Skin of body (tissue), 2 donors: ENCODE data around the gene FGF18. TPM values are rescaled to one million over a fixed set of nuclear protein-coding genes. Genes with fewer than 3 reads are reported as not detected.

Experiments
- DNase-seq: peaks from one replicate; lab custom pipeline; 2025; lab: John Stamatoyannopoulos, UW
- total RNA-seq: library from RNA; depleted of rRNA; stranded (reverse); fragments of >200 nt; gene quantifications from one replicate; pipeline ENCODE4 v1.2.3, GENCODE V29; 2014

FGF18 gene
- total RNA-seq, 1 donor from 2014 or later, result 5.5 TPM

DNA sequence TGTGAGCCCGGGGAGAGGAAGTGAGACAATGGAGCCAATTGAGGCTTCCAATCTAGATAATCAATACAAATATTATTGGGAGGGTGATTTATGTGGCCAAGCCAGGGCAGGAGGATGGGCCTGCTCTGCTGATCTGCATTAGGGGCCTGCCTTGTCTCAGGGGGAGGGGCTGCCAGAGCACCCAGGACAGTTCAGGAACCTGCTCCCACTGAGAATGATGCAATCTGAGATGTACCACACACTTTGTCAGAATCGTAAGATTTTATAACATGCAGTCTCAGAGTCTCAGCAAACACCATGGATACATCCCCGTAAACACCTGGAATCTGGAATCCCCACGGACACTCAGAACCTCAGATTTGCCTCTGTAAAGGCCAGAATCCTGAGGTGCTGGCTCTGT lies 19.3 kb downstream of the FGF18 start:
- DNase-seq, result no peak

GRCh38 chr5:171441246-171441791 lies 21.9 kb downstream of the FGF18 start:
- DNase-seq, result no peak

- no peak for DNase-seq
Observed at GRCh38 chr5:171442287-171443042, 23.0 kb downstream of the FGF18 start.

DNA sequence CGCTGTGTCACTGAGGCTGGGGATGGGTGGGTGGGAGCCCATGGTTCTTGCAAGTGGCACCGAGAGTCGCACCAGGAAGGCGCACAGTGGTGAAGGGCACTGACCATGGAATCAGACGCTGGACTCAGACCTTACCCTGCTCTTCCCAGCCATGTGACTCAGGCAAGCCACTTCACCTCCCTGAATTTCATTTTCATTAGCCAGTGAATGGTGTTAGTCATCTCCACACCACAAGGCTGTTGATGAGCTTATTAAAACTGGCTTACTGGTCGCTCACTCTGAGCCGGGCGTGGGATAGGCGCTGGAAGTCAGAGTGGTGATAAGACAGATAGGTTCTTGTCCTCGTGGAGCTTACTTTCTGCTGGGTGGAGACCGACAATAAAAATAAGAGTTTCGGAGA lies 25.1 kb downstream of the FGF18 start:
- DNase-seq, result no peak

GRCh38 chr5:171445644-171446516 lies 26.4 kb downstream of the FGF18 start:
- peak; percentile 50 for DNase-seq

- no peak for DNase-seq
Observed at GRCh38 chr5:171447226-171447625, 27.8 kb downstream of the FGF18 start.

DNA sequence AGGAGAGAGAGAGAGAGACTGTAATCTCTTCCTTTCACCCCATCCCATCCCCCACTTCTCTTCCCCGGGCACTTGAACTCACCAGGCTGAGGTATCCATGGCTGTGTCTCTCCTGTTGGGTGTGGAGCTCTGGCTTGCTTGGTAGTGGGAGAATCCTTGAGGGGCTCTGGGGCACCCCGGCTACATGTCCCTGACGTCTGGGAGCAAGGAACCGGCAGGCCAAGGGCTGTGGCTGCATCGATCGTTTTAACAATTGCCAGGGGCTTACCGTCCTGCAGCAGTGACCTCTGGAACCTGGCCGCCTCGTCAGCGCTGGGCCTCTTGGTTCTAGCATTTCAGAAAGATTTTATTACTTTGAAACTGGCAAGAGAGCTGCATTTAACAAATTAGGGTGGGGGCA lies 30.0 kb downstream of the FGF18 start:
- no peak for DNase-seq

GRCh38 chr5:171450423-171451331 lies 31.2 kb downstream of the FGF18 start:
- no peak for DNase-seq

DNA sequence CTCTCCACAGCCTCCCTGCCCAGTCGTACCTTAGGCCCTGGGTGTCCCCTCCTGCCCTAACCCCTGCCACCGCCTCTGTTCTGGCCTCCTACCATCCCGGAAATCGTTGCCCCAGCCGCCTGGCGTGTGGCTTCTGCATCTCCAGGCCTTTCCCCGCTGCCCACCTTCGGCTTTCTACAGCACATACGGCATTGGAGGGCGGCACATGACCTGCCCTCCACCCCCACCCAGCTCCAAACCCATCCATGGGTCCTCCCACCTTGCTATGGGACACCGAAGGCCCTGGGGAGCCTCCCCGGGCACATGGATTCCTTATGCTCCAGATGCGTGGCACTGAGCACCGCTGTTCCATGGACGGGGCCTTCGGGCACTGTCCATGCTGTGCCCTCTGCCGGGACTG lies 32.0 kb downstream of the FGF18 start:
- no peak for DNase-seq

- DNase-seq, result no peak
Observed at GRCh38 chr5:171453056-171453725, 33.7 kb downstream of the FGF18 start.

- no peak for DNase-seq
Observed at GRCh38 chr5:171453988-171454387, 34.5 kb downstream of the FGF18 start.

- DNase-seq, result no peak
Observed at GRCh38 chr5:171454549-171454948, 35.1 kb downstream of the FGF18 start.

DNA sequence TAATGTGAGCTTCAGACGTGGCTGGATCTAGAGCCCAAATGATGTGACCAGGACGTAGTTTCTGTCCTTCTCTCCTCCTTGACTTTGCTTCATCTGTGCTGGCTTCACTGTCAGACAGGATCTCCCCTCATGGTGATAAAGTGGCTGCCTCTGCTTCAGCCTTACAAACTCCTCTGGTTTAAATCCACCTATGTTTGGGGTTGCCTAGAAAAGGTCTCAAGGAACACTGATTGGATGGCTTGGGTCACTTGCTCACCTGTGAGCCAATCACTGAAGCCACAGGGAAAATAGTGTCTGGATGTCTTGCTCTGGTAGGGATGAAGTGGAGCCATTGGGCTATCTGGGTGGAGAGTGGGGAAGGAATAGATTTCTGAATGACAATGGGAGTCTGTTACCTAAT lies 36.1 kb downstream of the FGF18 start:
- DNase-seq, result no peak

DNA sequence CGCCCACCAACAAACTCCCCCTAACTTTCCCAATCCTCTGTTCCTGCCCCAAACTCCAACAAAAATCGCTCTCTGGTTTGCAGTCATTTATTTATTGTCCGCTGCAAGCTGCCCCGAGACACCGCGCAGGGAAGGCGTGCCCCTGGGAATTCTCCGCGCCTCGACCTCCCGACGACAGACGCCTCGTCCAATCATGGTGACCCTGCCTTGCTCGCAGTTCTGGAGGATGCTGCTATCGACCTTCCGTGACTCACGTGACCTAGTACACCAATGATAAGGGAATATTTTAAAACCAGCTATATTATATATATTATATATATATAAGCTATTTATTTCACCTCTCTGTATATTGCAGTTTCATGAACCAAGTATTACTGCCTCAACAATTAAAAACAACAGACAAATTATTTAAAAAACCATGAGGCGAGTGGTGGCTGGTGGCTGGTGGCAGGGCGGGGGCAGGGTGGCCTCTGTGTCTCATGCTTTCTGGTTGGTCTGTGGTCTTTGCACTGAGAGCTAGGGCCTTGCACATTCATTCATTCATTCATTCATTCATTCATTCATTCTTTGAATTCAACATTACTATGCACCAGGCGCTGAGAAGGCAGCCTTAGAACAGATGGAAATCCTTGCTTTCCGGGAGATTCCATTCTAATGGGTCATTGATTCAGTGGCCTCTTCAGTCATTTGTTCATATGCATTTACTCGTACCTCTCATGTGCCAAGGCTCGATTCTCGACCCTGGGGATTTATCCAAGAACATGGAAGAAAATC lies 37.9 kb downstream of the FGF18 start:
- no peak for DNase-seq

GRCh38 chr5:171459839-171460238 lies 40.4 kb downstream of the FGF18 start:
- DNase-seq, result no peak

GRCh38 chr5:171462136-171462927 lies 42.9 kb downstream of the FGF18 start:
- DNase-seq, result no peak

DNA sequence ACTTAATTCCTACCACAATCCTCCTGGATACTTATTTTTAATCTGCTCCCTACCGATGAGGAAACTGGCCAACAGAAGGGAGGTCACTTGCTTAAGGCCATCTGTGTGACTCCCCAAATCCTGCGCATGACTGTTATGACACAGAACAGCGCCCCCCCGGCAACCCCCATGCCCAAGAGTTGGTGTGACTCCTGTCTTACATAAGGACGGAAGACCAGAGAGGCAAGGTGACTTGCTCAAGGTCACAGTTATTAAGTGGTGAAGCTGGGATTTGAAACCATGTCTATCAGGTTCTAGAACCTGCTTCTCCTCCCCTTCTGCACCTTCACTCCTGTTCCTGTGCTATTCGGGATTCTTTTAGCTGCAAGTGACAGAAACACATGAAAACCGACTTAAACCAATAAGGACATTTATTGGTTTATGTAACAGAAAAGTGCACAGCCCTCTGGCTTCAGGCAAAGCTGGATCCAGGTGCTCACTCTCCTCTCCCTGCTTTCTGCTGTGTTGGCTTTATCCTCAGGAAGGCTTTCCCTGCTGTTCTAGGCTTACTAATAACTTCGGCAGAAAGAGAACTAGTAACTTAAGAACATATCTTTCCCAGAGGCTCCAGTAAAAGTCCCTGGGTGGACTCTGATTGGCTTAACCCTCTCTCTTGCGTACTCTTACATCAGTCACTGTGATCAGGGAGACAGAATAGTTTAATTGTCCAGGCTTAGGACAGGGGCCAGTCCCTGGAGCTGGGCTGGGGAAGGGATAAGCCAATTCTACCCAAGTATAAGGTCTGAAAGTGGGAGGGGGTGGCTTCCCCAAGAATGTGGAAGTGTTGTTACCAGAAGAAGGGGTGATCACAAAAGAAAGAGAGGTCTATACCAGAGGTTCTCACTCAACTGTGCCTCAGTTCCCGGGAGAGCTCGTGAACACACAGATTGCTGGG lies 43.7 kb downstream of the FGF18 start:
- DNase-seq, result no peak

DNA sequence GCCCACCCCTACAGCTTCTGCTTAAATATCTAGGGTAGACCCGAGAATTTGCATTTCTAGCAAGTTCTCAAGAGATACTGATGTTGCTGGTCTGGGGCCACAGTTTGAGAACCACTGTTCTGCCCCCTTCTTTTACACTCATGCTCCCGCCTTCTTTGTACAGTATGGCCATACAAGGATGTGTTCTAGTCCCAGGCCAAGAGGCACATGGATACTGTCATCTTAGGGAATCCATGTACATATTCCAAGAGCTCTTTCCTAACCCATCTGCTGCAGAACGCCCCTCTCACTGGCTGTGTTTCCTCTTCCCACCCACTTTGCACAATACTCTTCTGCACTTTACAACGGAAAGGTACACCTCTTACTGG lies 44.4 kb downstream of the FGF18 start:
- DNase-seq, result no peak
